GM23248 (cell line): ENCODE data around the gene LRRC58.

ENCODE experiments used
- EZH2 ChIP-seq: fragments of 200-600 bp; sonication (generic); IDR thresholded peaks from 2 replicates; pipeline ENCODE4 v1.6.1; 2018; ENCODE audit warnings: antibody characterized with exemption, mild to moderate bottlenecking; ENCODE audit not compliant: insufficient read depth, poor library complexity, severe bottlenecking
- EZH2phosphoT487 ChIP-seq: fragments of 200-600 bp; sonication (generic); IDR thresholded peaks from 2 replicates; pipeline ENCODE4 v1.6.1; 2018; ENCODE audit warnings: antibody characterized with exemption, moderate library complexity, mild to moderate bottlenecking, low read depth; ENCODE audit not compliant: insufficient read depth

GRCh38 chr3:120289636-120290035 lies 59.5 kb downstream of the LRRC58 start:
- TF ChIP-seq EZH2 (no peak), EZH2phosphoT487 (no peak)
